ENCODE measurements around the gene CYP2S1. TPM values are rescaled to one million over a fixed set of nuclear protein-coding genes. Genes with fewer than 3 reads are reported as not detected.

CYP2S1 gene
- total and polyA plus RNA-seq, 2 of the 4 experiments (the other 2 are of a cell fraction): 0.54 to 2.1 TPM

- Histone ChIP-seq H3K79me1 (ENCODE audit: low read depth in 1 of 2, low read length in 2 of 2) (peaks cover 2 to 41% of the 10 kb centered on the region in 2 experiments; a peak in 3 of 4 replicates), H2BK15ac (ENCODE audit: low read depth, low read length) (peak within 1 kb of the TSS; percentile 96), H2AK5ac (ENCODE audit: low read depth, low read length) (peak within 1 kb of the TSS; percentile 96), H2BK120ac (ENCODE audit: low read depth, low read length) (peak within 1 kb of the TSS; percentile 94), H4K20me1 (ENCODE audit: insufficient read depth, low read length) (peaks cover 10% of the 10 kb centered on the region), H3K18ac (ENCODE audit: low read depth, low read length) (peak within 1 kb of the TSS; percentile 93), H3K36me3 (ENCODE audit: control insufficient read depth, insufficient read depth, low read length) (peaks cover 24% of the 10 kb centered on the region), H3K9me1 (ENCODE audit: insufficient read depth, low read length) (peaks cover 16% of the 10 kb centered on the region; the same call in 1 of the 2 replicates), H4K5ac (ENCODE audit: low read depth, low read length) (peak within 1 kb of the TSS; percentile 83), H2AK9ac (replicated peaks; ENCODE audit: low read depth, low read length, poor library complexity) (peak within 1 kb of the TSS; percentile 99), H3K14ac (replicated peaks; ENCODE audit: low read depth, low read length) (peak within 1 kb of the TSS; percentile 100), H3K9ac (ENCODE audit: low read depth, low read length) (peak within 1 kb of the TSS; percentile 99), H3K27ac (ENCODE audit: insufficient read depth, low read length) (peak within 1 kb of the TSS; percentile 99), H3K23ac (ENCODE audit: low read depth, low read length) (peak within 1 kb of the TSS; percentile 100), H2BK5ac (ENCODE audit: low read depth, low read length, poor library complexity, severe bottlenecking) (peak within 1 kb of the TSS; percentile 99), H3K4me2 (ENCODE audit: low read depth, low read length) (peak within 1 kb of the TSS; percentile 83), H3K4me1 (ENCODE audit: control insufficient read depth, insufficient read depth, low read length) (peaks cover 28% of the 10 kb centered on the region), H2AFZ (replicated peaks; ENCODE audit: low read length, poor library complexity) (peak within 1 kb of the TSS; percentile 87), H3K4me3 (ENCODE audit: insufficient read depth, low read depth, low read length) (peak within 1 kb of the TSS; percentile 89), H4K91ac (ENCODE audit: insufficient read depth, low read depth, low read length) (peak within 1 kb of the TSS; percentile 99), H3K4ac (ENCODE audit: low read depth, low read length) (peak within 1 kb of the TSS; percentile 99), H2BK20ac (ENCODE audit: low read depth, low read length) (peak within 1 kb of the TSS; percentile 88), H3K9me3 (ENCODE audit: control insufficient read depth, insufficient read depth, low read length) (no peaks in the 10 kb centered on the region), H4K8ac (ENCODE audit: low read depth in 2 of 2, low read length in 2 of 2) (peak within 1 kb of the TSS; percentile 72 to 84), H3K56ac (ENCODE audit: extremely low read depth, insufficient read depth, low read length) (peak within 1 kb of the TSS; percentile 100), H3K27me3 (ENCODE audit: control insufficient read depth, insufficient read depth, low read length) (no peaks in the 10 kb centered on the region)
- no TSS peak for BruUV-seq (replicated peaks)
- DNase-seq (peak; percentile 86), ATAC-seq (ENCODE audit: low read depth) (peak; percentile 72)
- in situ Hi-C loops (cut with MboI; ENCODE audit: low sequenced_read_pairs): no loop called here
- dilution Hi-C loops (cut with HindIII; ENCODE audit: low sequenced_read_pairs, unreplicated experiment): no loop called here
- CTCF ChIA-PET: interaction anchor here (0.7 kb wide), 2 partner anchors 15 to 43 kb away, joined by 3 read pairs; no protein-coding TSS in a partner anchor
- intact Hi-C loops (cut with micrococcal nuclease): loop anchor here (5.0 kb wide), 1 partner anchor 93 kb away; the partner anchor contains the start of gene CCDC97
- POLR2A ChIA-PET (ENCODE audit: unreplicated experiment): no interaction called here
- WGBS, 2 experiments (ENCODE audit: extremely low coverage in 2 of 2, insufficient read length in 1 of 2): 2% methylated on average over 16 of the region's 32 CpGs; no CpG with 5 or more reads in 1 of the 2 experiments
- TF ChIP-seq RFX5 (IDR thresholded peaks at IDR 0.05; ENCODE audit: low read depth, low read length) (no peak), MXI1 (IDR thresholded peaks at IDR 0.05; ENCODE audit: borderline replicate concordance, low read depth, low read length) (no peak), CEBPB (IDR thresholded peaks at IDR 0.05; ENCODE audit: low read depth, low read length) (peak; percentile 77), CTCF (conservative IDR thresholded peaks at IDR 0.05; ENCODE audit: low read depth, low read length) (no peak), CHD1 (IDR thresholded peaks at IDR 0.05; ENCODE audit: low read depth, low read length) (peak; percentile 97; the same call in 1 of the 2 replicates), ELK1 (IDR thresholded peaks at IDR 0.05; ENCODE audit: borderline replicate concordance, low read depth, low read length) (no peak), USF2 (IDR thresholded peaks at IDR 0.05; ENCODE audit: low read depth, low read length) (no peak), SMC3 (IDR thresholded peaks at IDR 0.05; ENCODE audit: low read depth, low read length) (no peak), MAZ (IDR thresholded peaks at IDR 0.05; ENCODE audit: borderline replicate concordance, low read depth, low read length) (peak; percentile 82), FOS (IDR thresholded peaks at IDR 0.05; ENCODE audit: low read depth, low read length) (no peak; the same call in 1 of the 2 replicates), POLR2A (IDR thresholded peaks at IDR 0.05; ENCODE audit: low read depth, low read length) (peak; percentile 93), RCOR1 (IDR thresholded peaks at IDR 0.05; ENCODE audit: insufficient replicate concordance, low read length) (peak; percentile 33), NFE2L2 (IDR thresholded peaks at IDR 0.05; ENCODE audit: low read depth, low read length) (no peak)
Measured at GRCh38 chr19:41218615-41219507, 25.8 kb downstream of the CYP2S1 start, which contains the start of gene AXL. AXL (plus strand) TSS chr19:41219223; CDS start chr19:41219393, 170 bp downstream.
